Measurements from ENCODE around the gene RACGAP1.

The RACGAP1 gene

GRCh38 chr12:49955899-49956662 lies 69.2 kb downstream of the RACGAP1 start:
- TF ChIP-seq SUZ12 (IDR thresholded peaks at IDR 0.05) (no peak), FOXM1 (IDR thresholded peaks at IDR 0.05; ENCODE audit: borderline replicate concordance) (no peak), TARDBP (IDR thresholded peaks at IDR 0.05) (no peak), FOXK2 (IDR thresholded peaks at IDR 0.05) (no peak), ZNF384 (IDR thresholded peaks at IDR 0.05) (no peak), SP1 (IDR thresholded peaks at IDR 0.05) (no peak), ELF4 (IDR thresholded peaks at IDR 0.05) (no peak), BHLHE40 (IDR thresholded peaks at IDR 0.05; ENCODE audit: borderline replicate concordance) (no peak), ARNT (IDR thresholded peaks at IDR 0.05) (no peak), FOXA1 (IDR thresholded peaks at IDR 0.05) (no peak), NFRKB (IDR thresholded peaks at IDR 0.05) (no peak), PKNOX1 (IDR thresholded peaks at IDR 0.05) (no peak)
- DNase-seq (ENCODE audit: extremely low spot score), result no peak
- CTCF ChIA-PET, result interaction anchor here (1.7 to 4.4 kb wide), 2 partner anchors 11 kb away, joined by 9 to 12 read pairs; no protein-coding TSS in a partner anchor
- POLR2A ChIA-PET, result no interaction called here

DNA sequence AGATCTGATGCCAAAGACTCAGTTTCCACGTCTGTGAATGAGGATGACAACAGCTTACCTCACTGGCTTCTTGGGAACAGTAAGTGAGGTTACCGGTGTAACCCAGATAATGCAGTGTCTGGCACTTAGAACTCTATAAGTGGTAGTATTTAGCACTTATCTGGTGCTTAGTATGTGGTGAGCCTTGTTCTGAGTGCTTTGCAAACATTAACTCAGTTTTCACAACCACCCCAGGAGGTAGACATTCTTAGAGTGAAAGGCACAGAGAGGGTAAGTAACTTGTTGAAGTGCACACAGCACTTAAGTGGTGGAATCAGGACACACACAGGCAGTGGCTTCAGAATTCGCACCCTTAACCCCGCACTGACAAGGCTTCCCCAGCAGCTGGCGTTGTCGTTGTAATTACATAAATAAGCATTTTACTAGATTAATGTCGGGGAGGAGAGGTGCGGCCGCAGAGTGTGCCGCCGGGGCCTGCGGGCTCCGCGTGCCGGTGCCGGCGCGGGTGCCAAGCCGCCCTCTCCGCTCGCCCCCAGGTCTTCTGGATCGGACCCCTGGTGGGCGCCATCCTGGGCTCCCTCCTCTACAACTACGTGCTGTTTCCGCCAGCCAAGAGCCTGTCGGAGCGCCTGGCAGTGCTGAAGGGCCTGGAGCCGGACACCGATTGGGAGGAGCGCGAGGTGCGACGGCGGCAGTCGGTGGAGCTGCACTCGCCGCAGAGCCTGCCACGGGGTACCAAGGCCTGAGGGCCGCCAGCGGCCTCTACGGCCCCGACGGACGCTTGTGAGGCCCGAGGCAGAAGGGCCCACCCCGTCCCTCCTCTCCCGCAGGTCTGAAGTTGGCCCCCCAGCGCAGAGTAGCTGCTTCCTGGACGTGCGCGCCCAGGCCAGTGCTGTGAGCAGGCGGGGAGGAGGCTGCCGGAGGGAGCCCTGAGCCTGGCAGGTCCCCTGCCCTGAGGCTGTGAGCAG lies 70.1 kb downstream of the RACGAP1 start:
- no peak for DNase-seq (ENCODE audit: extremely low spot score)
- ChIA-PET CTCF (interaction anchor here (1.7 to 4.4 kb wide), 2 partner anchors 10 to 12 kb away, joined by 9 to 12 read pairs; no protein-coding TSS in a partner anchor), POLR2A (no interaction called here)
- TF ChIP-seq LEF1 (IDR thresholded peaks at IDR 0.05; ENCODE audit: borderline replicate concordance) (no peak), FOXK2 (IDR thresholded peaks at IDR 0.05) (no peak), HDGF (IDR thresholded peaks at IDR 0.05; ENCODE audit: borderline replicate concordance) (no peak), ARNT (IDR thresholded peaks at IDR 0.05) (no peak), SUZ12 (IDR thresholded peaks at IDR 0.05) (no peak), ELF4 (IDR thresholded peaks at IDR 0.05) (no peak)

GRCh38 chr12:49953961-49954846 lies 71.1 kb downstream of the RACGAP1 start:
- DNase-seq (ENCODE audit: extremely low spot score), result no peak
- POLR2A ChIA-PET, result no interaction called here
- TF ChIP-seq ARNT (IDR thresholded peaks at IDR 0.05) (no peak), L3MBTL2 (conservative IDR thresholded peaks at IDR 0.05) (no peak), CTBP1 (IDR thresholded peaks at IDR 0.05; ENCODE audit: borderline replicate concordance) (no peak), FOXM1 (IDR thresholded peaks at IDR 0.05; ENCODE audit: borderline replicate concordance) (no peak)
- CTCF ChIA-PET, result interaction anchor here (0.5 to 4.4 kb wide), 3 partner anchors 9 to 167 kb away, joined by 3 to 12 read pairs (median 9); no protein-coding TSS in a partner anchor

DNA sequence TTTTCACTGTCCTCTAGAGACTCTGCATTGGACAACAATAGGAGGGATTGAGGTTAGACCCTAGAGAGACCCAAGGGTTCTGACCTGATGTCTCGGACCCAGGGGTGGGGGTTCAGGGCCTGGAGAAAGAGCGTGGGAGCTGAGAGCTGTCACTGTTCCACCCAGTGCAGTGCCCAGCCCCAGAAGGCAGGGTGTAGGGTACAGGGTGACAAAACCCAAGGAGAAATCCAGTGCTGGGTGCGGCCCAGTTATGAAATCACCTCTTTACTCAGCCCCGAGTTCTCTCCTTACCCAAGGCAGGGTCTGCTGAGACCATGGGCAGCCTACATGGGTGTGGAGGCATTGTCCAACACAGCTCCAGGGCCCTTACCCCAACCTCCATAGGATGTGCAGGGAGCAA lies 72.1 kb downstream of the RACGAP1 start:
- ChIA-PET CTCF (interaction anchor here (4.4 kb wide), 1 partner anchor 8 kb away, joined by 12 read pairs; no protein-coding TSS in a partner anchor), POLR2A (no interaction called here)
- no peak for TF ChIP-seq ZNF384 (IDR thresholded peaks at IDR 0.05)
- TF ChIP-seq NFRKB (IDR thresholded peaks at IDR 0.05), result no peak
- no peak for TF ChIP-seq ARNT (IDR thresholded peaks at IDR 0.05)
- no peak for TF ChIP-seq FOXM1 (IDR thresholded peaks at IDR 0.05; ENCODE audit: borderline replicate concordance)
- TF ChIP-seq SUZ12 (IDR thresholded peaks at IDR 0.05), result no peak
- TF ChIP-seq LEF1 (IDR thresholded peaks at IDR 0.05; ENCODE audit: borderline replicate concordance), result no peak
- TF ChIP-seq TARDBP (IDR thresholded peaks at IDR 0.05), result no peak
- TF ChIP-seq HDGF (IDR thresholded peaks at IDR 0.05; ENCODE audit: borderline replicate concordance), result no peak
- no peak for TF ChIP-seq CTBP1 (IDR thresholded peaks at IDR 0.05; ENCODE audit: borderline replicate concordance)
- no peak for TF ChIP-seq PKNOX1 (IDR thresholded peaks at IDR 0.05)
- no peak for TF ChIP-seq BHLHE40 (IDR thresholded peaks at IDR 0.05; ENCODE audit: borderline replicate concordance)
- no peak for TF ChIP-seq FOXK2 (IDR thresholded peaks at IDR 0.05)
- no peak for TF ChIP-seq ELF4 (IDR thresholded peaks at IDR 0.05)
- no peak for TF ChIP-seq SP1 (IDR thresholded peaks at IDR 0.05)
- no peak for TF ChIP-seq FOXA1 (IDR thresholded peaks at IDR 0.05)
- no peak for TF ChIP-seq L3MBTL2 (conservative IDR thresholded peaks at IDR 0.05)
- DNase-seq (ENCODE audit: extremely low spot score), result no peak

- ChIA-PET CTCF (no interaction called here), POLR2A (no interaction called here)
- DNase-seq (ENCODE audit: extremely low spot score), result no peak
- no peak for TF ChIP-seq FOXK2 (IDR thresholded peaks at IDR 0.05)
- no peak for TF ChIP-seq PKNOX1 (IDR thresholded peaks at IDR 0.05)
- no peak for TF ChIP-seq FOXM1 (IDR thresholded peaks at IDR 0.05; ENCODE audit: borderline replicate concordance)
- no peak for TF ChIP-seq HDGF (IDR thresholded peaks at IDR 0.05; ENCODE audit: borderline replicate concordance)
- no peak for TF ChIP-seq ZNF384 (IDR thresholded peaks at IDR 0.05)
- TF ChIP-seq FOXA1 (IDR thresholded peaks at IDR 0.05), result no peak
- no peak for TF ChIP-seq SP1 (IDR thresholded peaks at IDR 0.05)
Measured at GRCh38 chr12:49952391-49953055, 72.8 kb downstream of the RACGAP1 start.

Measured in HEK293T (cell line).